ENCODE results near the gene PTMS. TPM values are rescaled to one million over a fixed set of nuclear protein-coding genes. Genes with fewer than 3 reads are reported as not detected.
A peak's percentile ranks its signal among the peaks of the same experiment; 100 is the strongest.

The PTMS gene
- total RNA-seq, 6 experiments from 2014 or later: 113 to 484 (median 404) TPM

DNA sequence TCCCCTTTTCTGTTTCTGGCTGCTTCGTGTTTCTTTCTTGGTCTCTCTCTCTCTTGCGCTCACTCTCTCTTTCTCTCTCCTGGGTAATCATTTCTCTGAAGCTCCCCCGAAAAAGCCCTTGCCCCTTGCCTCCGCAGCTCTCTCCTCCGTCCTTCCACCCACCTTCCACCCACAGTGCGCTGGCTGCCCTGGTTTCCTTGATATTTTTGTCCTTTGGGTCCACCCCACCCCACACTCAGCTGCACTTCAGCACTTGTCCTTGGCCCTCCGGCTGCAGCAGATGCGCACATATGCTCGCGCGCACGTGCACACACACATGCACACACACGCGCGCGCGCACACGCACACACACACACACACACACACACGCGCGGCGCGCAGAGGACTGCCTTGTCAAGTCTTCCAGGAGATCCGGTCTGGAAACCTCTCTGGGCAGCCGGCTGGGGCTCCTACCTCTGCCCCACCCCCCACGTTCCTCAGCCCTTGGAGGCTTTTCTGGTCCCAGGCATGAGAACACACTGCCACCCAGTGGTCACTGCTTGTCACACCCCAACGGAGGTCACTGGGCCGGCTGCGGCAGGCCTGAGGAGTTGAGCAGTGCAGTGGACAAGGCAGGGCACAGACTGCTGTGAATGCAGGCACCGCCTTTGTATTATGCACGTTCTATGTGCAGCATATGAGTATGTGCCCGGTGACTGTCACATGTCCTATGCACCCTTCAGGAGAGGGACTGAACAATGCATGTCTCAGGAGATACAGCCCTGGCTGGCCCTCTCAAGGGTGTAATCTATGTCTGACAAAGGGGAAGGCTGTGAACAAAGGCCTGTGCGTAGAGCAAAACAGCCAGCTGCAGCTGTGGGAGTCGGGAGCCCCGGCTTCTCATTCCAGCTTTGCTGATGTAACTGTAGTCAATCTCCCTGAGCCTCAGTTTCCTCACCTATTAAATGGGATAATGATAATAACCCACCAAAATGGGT lies 12.7 kb downstream of the PTMS start:
- TF ChIP-seq, protein P1, sequence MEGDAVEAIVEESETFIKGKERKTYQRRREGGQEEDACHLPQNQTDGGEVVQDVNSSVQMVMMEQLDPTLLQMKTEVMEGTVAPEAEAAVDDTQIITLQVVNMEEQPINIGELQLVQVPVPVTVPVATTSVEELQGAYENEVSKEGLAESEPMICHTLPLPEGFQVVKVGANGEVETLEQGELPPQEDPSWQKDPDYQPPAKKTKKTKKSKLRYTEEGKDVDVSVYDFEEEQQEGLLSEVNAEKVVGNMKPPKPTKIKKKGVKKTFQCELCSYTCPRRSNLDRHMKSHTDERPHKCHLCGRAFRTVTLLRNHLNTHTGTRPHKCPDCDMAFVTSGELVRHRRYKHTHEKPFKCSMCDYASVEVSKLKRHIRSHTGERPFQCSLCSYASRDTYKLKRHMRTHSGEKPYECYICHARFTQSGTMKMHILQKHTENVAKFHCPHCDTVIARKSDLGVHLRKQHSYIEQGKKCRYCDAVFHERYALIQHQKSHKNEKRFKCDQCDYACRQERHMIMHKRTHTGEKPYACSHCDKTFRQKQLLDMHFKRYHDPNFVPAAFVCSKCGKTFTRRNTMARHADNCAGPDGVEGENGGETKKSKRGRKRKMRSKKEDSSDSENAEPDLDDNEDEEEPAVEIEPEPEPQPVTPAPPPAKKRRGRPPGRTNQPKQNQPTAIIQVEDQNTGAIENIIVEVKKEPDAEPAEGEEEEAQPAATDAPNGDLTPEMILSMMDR (IDR thresholded peaks at IDR 0.05): peak; percentile 95 to 99 (median 96)
- no peak for TF ChIP-seq POLR2A (IDR thresholded peaks at IDR 0.05)
- Histone ChIP-seq H3K4me1 (peaks cover 0 to 62% (median 27%) of the 10 kb centered on the region in 4 donors), H3K36me3 (no peaks in the 10 kb centered on the region), H3K27me3 (no peaks in the 10 kb centered on the region), H3K4me3 (peak overlapping the region; percentile 23 to 41 (median 30)), H3K9me3 (no peaks in the 10 kb centered on the region), H3K27ac (peak overlapping the region; percentile 52 to 75 (median 62))
- intact Hi-C loops (cut with DNase I): no loop called here
- 3% methylated on average over 33 of the region's 35 CpGs for WGBS (ENCODE audit: insufficient coverage, low coverage, low lambda C conversion rate, missing lambda C conversion rate)
- DNase-seq: peak; percentile 93 to 96 (median 95)
- peak; percentile 88 to 94 (median 90) for ATAC-seq

DNA sequence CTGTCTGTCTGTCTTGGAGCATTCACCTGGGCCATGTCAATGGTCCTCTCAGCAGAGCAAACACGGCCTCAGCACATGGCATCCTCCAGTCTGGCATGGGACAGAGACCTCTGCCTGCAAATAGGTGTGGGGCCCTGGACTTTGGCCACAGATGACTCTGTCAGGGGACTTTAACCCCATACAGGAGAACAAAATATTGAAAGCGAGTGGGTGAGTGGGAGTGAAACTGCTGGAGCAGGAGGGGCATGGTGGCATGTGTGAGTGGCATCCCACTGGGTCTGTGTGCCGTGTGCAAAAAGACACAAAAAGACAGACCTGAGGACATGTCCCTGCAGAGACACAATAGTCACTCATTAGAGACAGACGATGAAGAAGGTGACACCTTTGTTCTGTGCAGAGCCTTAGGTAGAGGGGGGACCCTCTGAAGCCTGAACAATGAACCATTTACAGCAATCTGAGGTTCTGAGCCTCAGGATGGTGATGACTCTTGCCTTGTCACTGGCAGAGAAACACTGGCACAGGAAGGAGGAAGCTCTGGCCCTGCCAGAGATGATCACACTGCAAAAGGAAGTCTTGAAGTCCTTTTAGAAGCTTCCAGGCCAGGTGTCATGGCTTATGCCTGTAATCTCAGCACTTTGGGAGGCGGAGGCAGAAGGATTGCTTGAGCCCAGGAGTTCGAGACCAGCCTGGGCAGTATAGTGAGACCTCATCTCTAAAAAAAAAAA lies 13.7 kb downstream of the PTMS start:
- no peak overlapping the region for H3K4me3 ChIP-seq
- ATAC-seq (peak; percentile 62 to 79 (median 72)), DNase-seq (peak; percentile 85 to 91 (median 88))
- H3K4me1 ChIP-seq: peaks cover 0 to 52% (median 26%) of the 10 kb centered on the region in 4 donors
- no peak for TF ChIP-seq POLR2A (IDR thresholded peaks at IDR 0.05)
- TF ChIP-seq, protein P1 (IDR thresholded peaks at IDR 0.05): no peak
- no peaks in the 10 kb centered on the region for H3K27me3 ChIP-seq
- peak overlapping the region; percentile 52 to 75 (median 62) for H3K27ac ChIP-seq
- no peaks in the 10 kb centered on the region for H3K9me3 ChIP-seq
- WGBS (ENCODE audit: insufficient coverage, low coverage, low lambda C conversion rate, missing lambda C conversion rate): 26% methylated on average over 4 of the region's 6 CpGs
- H3K36me3 ChIP-seq: no peaks in the 10 kb centered on the region
- intact Hi-C loops (cut with DNase I): no loop called here

DNA sequence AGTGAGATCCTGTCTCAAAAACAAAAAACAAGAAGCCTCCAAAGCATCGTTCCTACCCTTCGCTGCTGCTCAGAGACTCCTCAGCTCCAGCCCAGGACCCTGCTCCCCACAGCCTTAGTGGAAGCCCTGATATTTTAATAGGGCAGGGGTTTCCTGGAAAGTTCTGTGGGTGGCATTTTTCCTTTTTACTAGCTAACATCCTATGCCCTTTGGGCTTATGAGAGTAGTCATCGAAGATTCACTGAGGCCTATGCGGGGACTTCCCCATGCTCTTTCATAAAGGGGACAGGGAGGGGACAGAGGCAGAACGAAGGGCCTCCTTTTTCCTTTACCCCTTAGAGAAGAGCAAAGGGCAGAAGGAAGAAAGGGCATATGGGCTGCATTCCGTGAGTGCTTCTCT lies 14.4 kb downstream of the PTMS start:
- WGBS (ENCODE audit: insufficient coverage, low coverage, low lambda C conversion rate, missing lambda C conversion rate): 65% methylated on average over 4 of the region's 6 CpGs
- DNase-seq (no peak), ATAC-seq (no peak)
- intact Hi-C loops (cut with DNase I): no loop called here
- H3K27me3 ChIP-seq: no peaks in the 10 kb centered on the region
- peak overlapping the region in 2 of 3 donors; percentile 52 to 62 for H3K27ac ChIP-seq
- H3K36me3 ChIP-seq: no peaks in the 10 kb centered on the region
- no peak for TF ChIP-seq POLR2A (IDR thresholded peaks at IDR 0.05)
- TF ChIP-seq, protein P1 (IDR thresholded peaks at IDR 0.05): no peak
- H3K9me3 ChIP-seq: no peaks in the 10 kb centered on the region
- H3K4me1 ChIP-seq: peaks cover 0 to 45% (median 21%) of the 10 kb centered on the region in 4 donors
- no peak overlapping the region for H3K4me3 ChIP-seq

DNA sequence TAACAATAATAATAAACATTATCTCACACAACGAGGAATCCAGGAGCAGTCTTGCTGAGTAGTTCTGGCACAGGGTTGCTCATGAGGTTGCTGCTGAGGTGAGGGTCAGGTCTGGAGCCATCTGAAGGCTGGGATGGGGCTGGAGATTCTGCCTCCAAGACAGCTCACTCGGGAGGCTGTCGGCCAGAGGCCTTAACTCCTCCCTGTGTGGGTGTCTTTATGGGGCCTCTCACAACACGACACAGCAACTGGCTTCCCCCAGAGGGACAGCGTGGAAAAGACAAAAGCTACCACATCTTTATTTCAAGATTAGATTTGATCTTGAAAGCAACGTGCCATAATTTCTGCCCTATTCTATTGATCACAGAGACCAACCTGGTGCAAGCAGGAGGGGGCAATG lies 16.0 kb downstream of the PTMS start:
- Histone ChIP-seq H3K27ac (no peak overlapping the region), H3K9me3 (no peaks in the 10 kb centered on the region), H3K27me3 (no peaks in the 10 kb centered on the region), H3K36me3 (no peaks in the 10 kb centered on the region), H3K4me1 (peaks cover 0 to 29% (median 14%) of the 10 kb centered on the region in 4 donors), H3K4me3 (no peak overlapping the region)
- intact Hi-C loops (cut with DNase I): no loop called here
- DNase-seq (no peak), ATAC-seq (no peak)
- 82% methylated on average over 4 of the region's 6 CpGs for WGBS (ENCODE audit: insufficient coverage, low coverage, low lambda C conversion rate, missing lambda C conversion rate)
- no peak for TF ChIP-seq POLR2A (IDR thresholded peaks at IDR 0.05)
- TF ChIP-seq, protein P1 (IDR thresholded peaks at IDR 0.05): no peak
